H9 (cell line): ENCODE measurements around the gene SPPL3. TPM values are rescaled to one million over a fixed set of nuclear protein-coding genes. Genes with fewer than 3 reads are reported as not detected.
A peak's percentile ranks its signal among the peaks of the same experiment; 100 is the strongest.

Experiments
- DNase-seq: peaks from one replicate; pipeline ENCODE4 v3.0.0-alpha.2; 2017
- H2AFZ ChIP-seq: one replicate; pipeline ENCODE4 v1.6.1; 2013; ENCODE audit warnings: mild to moderate bottlenecking, low read length, control low read depth, moderate library complexity
- H2AK5ac ChIP-seq: 2 replicates; pipeline ENCODE4 v1.6.1; 2013; ENCODE audit warnings: low read length, control low read depth, mixed read lengths; ENCODE audit not compliant: insufficient read length
- H2BK120ac ChIP-seq: one replicate; pipeline ENCODE4 v1.6.1; 2013; ENCODE audit warnings: low read depth, mild to moderate bottlenecking, low read length, control low read depth, inconsistent platforms; ENCODE audit not compliant: poor library complexity, severe bottlenecking
- H2BK12ac ChIP-seq: 2 replicates; pipeline ENCODE4 v1.6.1; 2013; ENCODE audit warnings: low read length, control low read depth, mixed read lengths, low read depth; ENCODE audit not compliant: insufficient read length
- H2BK15ac ChIP-seq: 2 replicates; pipeline ENCODE4 v1.6.1; 2013; ENCODE audit warnings: low read depth, low read length, control low read depth
- H2BK20ac ChIP-seq: one replicate; pipeline ENCODE4 v1.6.1; 2013; ENCODE audit warnings: low read depth, mild to moderate bottlenecking, low read length, control low read depth, inconsistent platforms; ENCODE audit not compliant: poor library complexity, severe bottlenecking
- H2BK5ac ChIP-seq: 2 replicates; pipeline ENCODE4 v1.6.1; 2013; ENCODE audit warnings: low read length, control low read depth, mixed read lengths; ENCODE audit not compliant: insufficient read length
- H3K14ac ChIP-seq: 2 replicates; pipeline ENCODE4 v1.6.1; 2013; ENCODE audit warnings: low read length, control low read depth; ENCODE audit not compliant: insufficient read depth
- H3K18ac ChIP-seq: 2 replicates; pipeline ENCODE4 v1.6.1; 2013; ENCODE audit warnings: low read depth, mild to moderate bottlenecking, mixed read lengths, low read length, control low read depth; ENCODE audit not compliant: insufficient read length
- H3K23ac ChIP-seq: 2 replicates; pipeline ENCODE4 v1.6.1; 2013; ENCODE audit warnings: low read length, control low read depth, mixed read lengths, low read depth; ENCODE audit not compliant: insufficient read length
- H3K23me2 ChIP-seq: 2 replicates; pipeline ENCODE4 v1.6.1; 2013; ENCODE audit warnings: low read depth, mild to moderate bottlenecking, mixed read lengths, low read length, control low read depth; ENCODE audit not compliant: insufficient read length, poor library complexity, severe bottlenecking
- H3K27ac ChIP-seq: 2 replicates; pipeline ENCODE4 v1.5.1; 2013; ENCODE audit warnings: low read length, control low read depth, mixed read lengths, low read depth; ENCODE audit not compliant: insufficient read length
- H3K27me3 ChIP-seq: 2 replicates; pipeline ENCODE4 v1.6.1; 2013; ENCODE audit warnings: low read length, control low read depth, inconsistent platforms; ENCODE audit not compliant: insufficient read depth
- H3K4ac ChIP-seq: 2 replicates; pipeline ENCODE4 v1.6.1; 2013; ENCODE audit warnings: low read depth, mild to moderate bottlenecking, control low read depth, inconsistent platforms, low read length, moderate library complexity
- H3K4me1 ChIP-seq: 2 replicates; pipeline ENCODE4 v1.6.1; 2013; ENCODE audit warnings: low read length, control low read depth, inconsistent platforms; ENCODE audit not compliant: insufficient read depth
- H3K4me2 ChIP-seq: 2 replicates; pipeline ENCODE4 v1.6.1; 2013; ENCODE audit warnings: low read length, control low read depth, mixed read lengths; ENCODE audit not compliant: insufficient read length, insufficient read depth
- H3K56ac ChIP-seq: 2 replicates; pipeline ENCODE4 v1.6.1; 2013; ENCODE audit warnings: low read depth, mild to moderate bottlenecking, mixed read lengths, low read length, control low read depth; ENCODE audit not compliant: insufficient read length
- H3K79me1 ChIP-seq: 2 replicates; pipeline ENCODE4 v1.6.1; 2013; ENCODE audit warnings: low read depth, mild to moderate bottlenecking, moderate library complexity, low read length, control low read depth, inconsistent platforms; ENCODE audit not compliant: insufficient read depth, poor library complexity, severe bottlenecking
- H3K79me2 ChIP-seq: 2 replicates; pipeline ENCODE4 v1.6.1; 2013; ENCODE audit warnings: low read length, control low read depth, inconsistent platforms; ENCODE audit not compliant: insufficient read depth
- H3K9ac ChIP-seq: 2 replicates; pipeline ENCODE4 v1.6.1; 2013; ENCODE audit warnings: low read length, control low read depth, mixed read lengths; ENCODE audit not compliant: insufficient read length; ENCODE audit errors: extremely low read depth
- H3K9me3 ChIP-seq: one replicate; pipeline ENCODE4 v1.6.1; 2013; ENCODE audit warnings: low read depth, low read length, inconsistent platforms; ENCODE audit not compliant: control insufficient read depth
- H3T11ph ChIP-seq: one replicate; pipeline ENCODE4 v1.6.1; 2013; ENCODE audit warnings: mild to moderate bottlenecking, low read length, control low read depth, inconsistent platforms
- H4K20me1 ChIP-seq: one replicate; pipeline ENCODE4 v1.6.1; 2013; ENCODE audit not compliant: control insufficient read depth, insufficient read length, insufficient read depth
- H4K5ac ChIP-seq: 2 replicates; pipeline ENCODE4 v1.6.1; 2013; ENCODE audit warnings: low read depth, mild to moderate bottlenecking, mixed read lengths, low read length, control low read depth; ENCODE audit not compliant: insufficient read length
- H4K8ac ChIP-seq: replicated peaks from 2 replicates; pipeline ENCODE4 v1.6.1; 2013; ENCODE audit warnings: low read length, control low read depth, mixed read lengths, low read depth; ENCODE audit not compliant: insufficient read length
- H4K91ac ChIP-seq: 2 replicates; pipeline ENCODE4 v1.6.1; 2013; ENCODE audit warnings: low read depth, mild to moderate bottlenecking, moderate library complexity, mixed read lengths, low read length, control low read depth; ENCODE audit not compliant: insufficient read length
- H3K27ac Mint-ChIP-seq, 3 experiments: 2 replicates in 2 of 3; 3 replicates in 1 of 3; pipeline ENCODE4 v1.8.0; 2020 to 2021; ENCODE audit warnings: mixed read lengths in 3 of 3, mild to moderate bottlenecking in 1 of 3, moderate library complexity in 1 of 3
- H3K27me3 Mint-ChIP-seq: 2 replicates; pipeline ENCODE4 v1.8.0; 2021; ENCODE audit warnings: low read depth, mild to moderate bottlenecking, moderate library complexity, mixed read lengths
- H3K36me3 Mint-ChIP-seq, 3 experiments: 2 replicates in 2 of 3; 3 replicates in 1 of 3; pipeline ENCODE4 v1.8.0; 2020 to 2021; ENCODE audit warnings: low read depth in 3 of 3, mixed read lengths in 3 of 3; ENCODE audit not compliant: insufficient read depth in 1 of 3
- H3K4me1 Mint-ChIP-seq, 2 experiments: 2 replicates each; pipeline ENCODE4 v1.8.0; 2020; ENCODE audit warnings: mixed read lengths in 2 of 2
- H3K4me3 Mint-ChIP-seq, 2 experiments: 2 replicates in 1 of 2; 3 replicates in 1 of 2; pipeline ENCODE4 v1.8.0; 2020 to 2021; ENCODE audit warnings: mild to moderate bottlenecking in 2 of 2, mixed read lengths in 2 of 2, moderate library complexity in 1 of 2
- H3K9me3 Mint-ChIP-seq, 2 experiments: 2 replicates in 1 of 2; 3 replicates in 1 of 2; pipeline ENCODE4 v1.8.0; 2020; ENCODE audit warnings: mild to moderate bottlenecking in 2 of 2, mixed read lengths in 2 of 2, moderate library complexity in 1 of 2
- CTCF ChIP-seq: fragments of 200-600 bp; sonication (generic); conservative IDR thresholded peaks from 3 replicates; pipeline ENCODE4 v1.8.0; 2021; ENCODE audit warnings: antibody characterized with exemption, mild to moderate bottlenecking
- total RNA-seq: library from RNA; stranded (reverse); gene quantifications from 2 replicates; pipeline ENCODE4 v1.2.1, GENCODE V29; 2021

SPPL3 gene
- total RNA-seq, 1 experiment from 2014 or later = 46.3 TPM

- 0 out of 2 replicates have a peak, but pooled peaks cover 3% of the 10 kb centered on the region for H3K79me2 ChIP-seq
- no peak overlapping the region for H2AK5ac ChIP-seq
- Mint-ChIP-seq H3K4me3 (no peak overlapping the region), H3K27me3 (no peaks in the 10 kb centered on the region), H3K27ac (0 out of 7 replicates have a peak overlapping the region, but pooled peaks of 1 of the 3 experiments have one; percentile 52), H3K9me3 (no peaks in the 10 kb centered on the region), H3K36me3 (no peaks in the 10 kb centered on the region), H3K4me1 (peaks cover 2 to 3% of the 10 kb centered on the region in 2 experiments; a peak in 1 of 4 replicates)
- no peak overlapping the region for H2BK5ac ChIP-seq
- no peak overlapping the region for H3K4ac ChIP-seq
- no peak overlapping the region for H3K4me2 ChIP-seq
- H3K23ac ChIP-seq = no peak overlapping the region
- no peak overlapping the region for H2AFZ ChIP-seq
- no peak overlapping the region for H2BK12ac ChIP-seq
- no peak overlapping the region for H2BK120ac ChIP-seq
- DNase-seq = no peak
- H3K79me1 ChIP-seq = peaks cover 3% of the 10 kb centered on the region
- no peak overlapping the region for H3K9ac ChIP-seq
- H2BK20ac ChIP-seq = no peak overlapping the region
- H2BK15ac ChIP-seq = no peak overlapping the region
- H4K91ac ChIP-seq = no peak overlapping the region
- no peak overlapping the region for H3K18ac ChIP-seq
- H3T11ph ChIP-seq = no peak overlapping the region
- H4K20me1 ChIP-seq = no peaks in the 10 kb centered on the region
- no peaks in the 10 kb centered on the region for H3K27me3 ChIP-seq
- no peak overlapping the region for H3K14ac ChIP-seq
- H3K9me3 ChIP-seq = no peaks in the 10 kb centered on the region
- H4K5ac ChIP-seq = no peak overlapping the region
- no peak overlapping the region for H3K27ac ChIP-seq
- no peak overlapping the region for H3K56ac ChIP-seq
- no peaks in the 10 kb centered on the region for H3K4me1 ChIP-seq
- no peak overlapping the region for H4K8ac ChIP-seq
- H3K23me2 ChIP-seq = no peaks in the 10 kb centered on the region
- no peak for TF ChIP-seq CTCF
Measured at GRCh38 chr12:120846721-120847120, 57.4 kb downstream of the SPPL3 start.
